ENCODE measurements around the gene WDR77.

The WDR77 gene

GRCh38 chr1:111392460-111392945, 56.6 kb downstream of the WDR77 start:
- Histone ChIP-seq H3K27ac (no peak overlapping the region), H3K27me3 (no peaks in the 10 kb centered on the region), H4K20me1 (no peaks in the 10 kb centered on the region), H3K9me3 (replicated peaks in 1 of 11) (no peaks in the 10 kb centered on the region), H3K4me1 (peaks cover 0 to 21% (median 0%) of the 10 kb centered on the region in 10 experiments; a peak in 7 of 20 replicates), H3K4me2 (peak overlapping the region in 3 of 11 experiments; percentile 38 to 56 (median 41); a peak in 6 of 22 replicates), H3K4me3 (no peak overlapping the region), H3K36me3 (no peaks in the 10 kb centered on the region), H3K9ac (no peak overlapping the region)
- TF ChIP-seq Cebpa-rat (IDR thresholded peaks at IDR 0.05): no peak

DNA sequence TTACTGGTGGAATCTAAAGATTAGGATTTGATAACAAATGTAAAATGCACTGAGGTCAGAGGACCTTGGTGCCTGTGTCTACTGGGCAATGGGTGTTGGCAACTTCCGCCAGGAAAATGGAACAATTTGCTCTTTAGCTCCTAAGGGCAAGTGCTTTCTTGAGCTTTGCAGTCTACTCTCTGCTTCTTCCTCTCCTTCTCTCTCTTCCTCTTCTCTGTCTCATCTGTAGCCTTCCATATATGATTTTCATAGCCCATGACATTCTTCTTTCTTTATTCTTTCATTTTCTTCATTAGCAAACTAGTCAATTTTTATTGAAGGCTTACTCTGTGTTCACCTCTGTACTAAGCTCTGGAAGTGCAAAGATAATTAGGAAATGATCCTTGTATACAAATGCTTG, 57.0 kb downstream of the WDR77 start:
- TF ChIP-seq Cebpa-rat (IDR thresholded peaks at IDR 0.05): no peak
- Histone ChIP-seq H3K4me3 (no peak overlapping the region), H3K27me3 (no peaks in the 10 kb centered on the region), H4K20me1 (no peaks in the 10 kb centered on the region), H3K4me1 (peaks cover 0 to 21% (median 0%) of the 10 kb centered on the region in 10 experiments; a peak in 7 of 20 replicates), H3K4me2 (peak overlapping the region in 3 of 11 experiments; percentile 38 to 56 (median 41); a peak in 6 of 22 replicates), H3K36me3 (no peaks in the 10 kb centered on the region), H3K9me3 (replicated peaks in 1 of 11) (no peaks in the 10 kb centered on the region), H3K9ac (no peak overlapping the region), H3K27ac (no peak overlapping the region)

All from BLaER1 treated with 17β-estradiol and CSF1 and Interleukin-3, amounts not matched to agents 10 nM and 100 nM (cell line).